ENCODE results near the gene GRIA4.

DNA sequence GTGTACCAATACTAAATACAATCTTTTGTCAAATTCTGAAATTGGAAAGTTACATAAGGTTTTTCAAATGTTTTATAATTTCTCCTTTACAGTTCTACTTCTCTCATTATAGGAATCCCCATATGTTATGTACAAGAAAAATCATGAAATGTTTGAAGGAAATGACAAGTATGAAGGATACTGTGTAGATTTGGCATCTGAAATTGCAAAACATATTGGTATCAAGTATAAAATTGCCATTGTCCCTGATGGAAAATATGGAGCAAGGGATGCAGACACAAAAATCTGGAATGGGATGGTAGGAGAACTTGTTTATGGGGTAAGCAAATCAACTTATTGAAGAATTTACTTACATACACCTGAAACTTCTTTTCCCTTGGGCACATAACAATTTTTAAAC, 308.7 kb downstream of the GRIA4 start:
- TF ChIP-seq, protein P1, sequence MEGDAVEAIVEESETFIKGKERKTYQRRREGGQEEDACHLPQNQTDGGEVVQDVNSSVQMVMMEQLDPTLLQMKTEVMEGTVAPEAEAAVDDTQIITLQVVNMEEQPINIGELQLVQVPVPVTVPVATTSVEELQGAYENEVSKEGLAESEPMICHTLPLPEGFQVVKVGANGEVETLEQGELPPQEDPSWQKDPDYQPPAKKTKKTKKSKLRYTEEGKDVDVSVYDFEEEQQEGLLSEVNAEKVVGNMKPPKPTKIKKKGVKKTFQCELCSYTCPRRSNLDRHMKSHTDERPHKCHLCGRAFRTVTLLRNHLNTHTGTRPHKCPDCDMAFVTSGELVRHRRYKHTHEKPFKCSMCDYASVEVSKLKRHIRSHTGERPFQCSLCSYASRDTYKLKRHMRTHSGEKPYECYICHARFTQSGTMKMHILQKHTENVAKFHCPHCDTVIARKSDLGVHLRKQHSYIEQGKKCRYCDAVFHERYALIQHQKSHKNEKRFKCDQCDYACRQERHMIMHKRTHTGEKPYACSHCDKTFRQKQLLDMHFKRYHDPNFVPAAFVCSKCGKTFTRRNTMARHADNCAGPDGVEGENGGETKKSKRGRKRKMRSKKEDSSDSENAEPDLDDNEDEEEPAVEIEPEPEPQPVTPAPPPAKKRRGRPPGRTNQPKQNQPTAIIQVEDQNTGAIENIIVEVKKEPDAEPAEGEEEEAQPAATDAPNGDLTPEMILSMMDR (IDR thresholded peaks at IDR 0.05): no peak
- no peak for TF ChIP-seq POLR2A (IDR thresholded peaks at IDR 0.05)

Measured in uterus (tissue), 2 donors.